Neural progenitor cell (in vitro differentiated cells): ENCODE measurements around the gene SF3B5. TPM values are rescaled to one million over a fixed set of nuclear protein-coding genes. Genes with fewer than 3 reads are reported as not detected.

Experiments
- DNase-seq: peaks from one replicate; pipeline ENCODE4 v3.0.0-alpha.2; 2016; ENCODE audit warnings: low spot score
- H2AFZ ChIP-seq: fragments of 200-600 bp; sonication (generic); replicated peaks from 2 replicates; pipeline ENCODE4 v1.6.1; 2016; ENCODE audit warnings: antibody characterized with exemption
- H3F3A ChIP-seq: fragments of 200-600 bp; sonication (generic); 2 replicates; pipeline ENCODE4 v1.6.1; 2016; ENCODE audit warnings: antibody characterized with exemption, low read depth
- H3K27ac ChIP-seq: fragments of 200-600 bp; sonication (generic); 2 replicates; pipeline ENCODE4 v1.5.1; 2016; ENCODE audit warnings: mild to moderate bottlenecking
- H3K27me3 ChIP-seq: fragments of 200-600 bp; sonication (generic); 2 replicates; pipeline ENCODE4 v1.6.1; 2016; ENCODE audit warnings: mild to moderate bottlenecking, moderate library complexity
- H3K36me3 ChIP-seq: fragments of 200-600 bp; sonication (generic); 2 replicates; pipeline ENCODE4 v1.5.1; 2016
- H3K4me1 ChIP-seq: fragments of 200-600 bp; sonication (generic); 2 replicates; pipeline ENCODE4 v1.6.1; 2016; ENCODE audit warnings: mixed run types
- H3K4me2 ChIP-seq: fragments of 200-600 bp; sonication (generic); 2 replicates; pipeline ENCODE4 v1.6.1; 2016
- H3K4me3 ChIP-seq: fragments of 200-600 bp; sonication (generic); 2 replicates; pipeline ENCODE4 v1.5.1; 2016
- H3K79me2 ChIP-seq: fragments of 200-600 bp; sonication (generic); 2 replicates; pipeline ENCODE4 v1.6.1; 2016; ENCODE audit warnings: low read depth
- H3K9ac ChIP-seq: fragments of 200-600 bp; sonication (generic); 2 replicates; pipeline ENCODE4 v1.6.1; 2016
- H3K9me3 ChIP-seq: fragments of 200-600 bp; sonication (generic); 2 replicates; pipeline ENCODE4 v1.5.1; 2016; ENCODE audit warnings: low read depth
- H4K20me1 ChIP-seq: fragments of 200-600 bp; sonication (generic); 2 replicates; pipeline ENCODE4 v1.6.1; 2016; ENCODE audit warnings: low read depth
- H3K27ac Mint-ChIP-seq: 3 replicates; pipeline ENCODE4 v1.8.0; 2021; ENCODE audit warnings: mixed read lengths
- H3K27me3 Mint-ChIP-seq: 2 replicates; pipeline ENCODE4 v1.8.0; 2022; ENCODE audit warnings: low read depth, mild to moderate bottlenecking, inconsistent platforms, moderate library complexity, mixed read lengths; ENCODE audit not compliant: insufficient read depth
- H3K36me3 Mint-ChIP-seq: 3 replicates; pipeline ENCODE4 v1.8.0; 2021; ENCODE audit warnings: mixed read lengths
- H3K4me1 Mint-ChIP-seq: 3 replicates; pipeline ENCODE4 v1.8.0; 2021; ENCODE audit warnings: mixed read lengths
- H3K4me3 Mint-ChIP-seq: 3 replicates; pipeline ENCODE4 v1.8.0; 2021; ENCODE audit warnings: mild to moderate bottlenecking, moderate library complexity, mixed read lengths
- H3K9me3 Mint-ChIP-seq: 3 replicates; pipeline ENCODE4 v1.8.0; 2020; ENCODE audit warnings: mixed read lengths
- EZH2 ChIP-seq: fragments of 200-600 bp; sonication (generic); IDR thresholded peaks from 2 replicates; pipeline ENCODE4 v1.6.1; 2017; ENCODE audit warnings: antibody characterized with exemption, mild to moderate bottlenecking, moderate library complexity
- EZH2phosphoT487 ChIP-seq: fragments of 200-600 bp; sonication (generic); IDR thresholded peaks from 2 replicates; pipeline ENCODE4 v1.6.1; 2017; ENCODE audit warnings: antibody characterized with exemption
- total RNA-seq: library from RNA; depleted of rRNA; stranded (reverse); fragments of >200 nt; gene quantifications from 2 replicates; pipeline ENCODE4 v1.2.3, GENCODE V29; 2015; ENCODE audit warnings: low replicate concordance
- TF ChIP-seq, protein P1 (sequence below): fragments of 200-600 bp; sonication (generic); IDR thresholded peaks from 2 replicates; pipeline ENCODE4 v1.5.1; 2017; ENCODE audit warnings: antibody characterized with exemption, mild to moderate bottlenecking

Gene SF3B5
- total RNA-seq, 1 donor from 2014 or later, result 99.0 TPM

DNA sequence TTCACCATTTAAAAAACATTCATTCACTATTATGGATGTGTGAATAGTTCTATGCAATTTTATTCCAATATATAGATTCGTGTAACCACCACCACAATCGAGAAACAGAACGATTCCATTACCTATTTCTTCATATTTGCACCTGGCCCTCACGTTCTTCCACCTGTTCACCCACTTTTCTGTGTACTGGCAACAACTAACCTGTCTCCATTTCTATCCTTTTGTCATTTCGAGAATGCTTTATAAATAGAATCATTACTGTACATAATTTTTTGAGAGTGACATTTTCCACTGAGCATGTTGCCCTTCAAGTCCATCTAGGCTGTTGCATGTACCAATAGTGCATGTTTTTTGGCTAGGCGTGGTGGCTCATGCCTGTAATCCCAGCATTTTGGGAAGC is 31.7 kb upstream of the SF3B5 start:
- H3K4me1 ChIP-seq, result no peaks in the 10 kb centered on the region
- Mint-ChIP-seq H3K4me3 (no peak overlapping the region), H3K27me3 (peaks cover 2% of the 10 kb centered on the region), H3K36me3 (no peaks in the 10 kb centered on the region), H3K9me3 (no peaks in the 10 kb centered on the region), H3K4me1 (no peaks in the 10 kb centered on the region), H3K27ac (no peak overlapping the region)
- H3K9me3 ChIP-seq, result no peaks in the 10 kb centered on the region
- H4K20me1 ChIP-seq, result no peaks in the 10 kb centered on the region
- H3K79me2 ChIP-seq, result no peaks in the 10 kb centered on the region
- H3K4me2 ChIP-seq, result no peak overlapping the region
- TF ChIP-seq, protein P1, sequence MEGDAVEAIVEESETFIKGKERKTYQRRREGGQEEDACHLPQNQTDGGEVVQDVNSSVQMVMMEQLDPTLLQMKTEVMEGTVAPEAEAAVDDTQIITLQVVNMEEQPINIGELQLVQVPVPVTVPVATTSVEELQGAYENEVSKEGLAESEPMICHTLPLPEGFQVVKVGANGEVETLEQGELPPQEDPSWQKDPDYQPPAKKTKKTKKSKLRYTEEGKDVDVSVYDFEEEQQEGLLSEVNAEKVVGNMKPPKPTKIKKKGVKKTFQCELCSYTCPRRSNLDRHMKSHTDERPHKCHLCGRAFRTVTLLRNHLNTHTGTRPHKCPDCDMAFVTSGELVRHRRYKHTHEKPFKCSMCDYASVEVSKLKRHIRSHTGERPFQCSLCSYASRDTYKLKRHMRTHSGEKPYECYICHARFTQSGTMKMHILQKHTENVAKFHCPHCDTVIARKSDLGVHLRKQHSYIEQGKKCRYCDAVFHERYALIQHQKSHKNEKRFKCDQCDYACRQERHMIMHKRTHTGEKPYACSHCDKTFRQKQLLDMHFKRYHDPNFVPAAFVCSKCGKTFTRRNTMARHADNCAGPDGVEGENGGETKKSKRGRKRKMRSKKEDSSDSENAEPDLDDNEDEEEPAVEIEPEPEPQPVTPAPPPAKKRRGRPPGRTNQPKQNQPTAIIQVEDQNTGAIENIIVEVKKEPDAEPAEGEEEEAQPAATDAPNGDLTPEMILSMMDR, result no peak
- TF ChIP-seq EZH2 (no peak), EZH2phosphoT487 (no peak)
- DNase-seq, result no peak
- no peak overlapping the region for H2AFZ ChIP-seq
- no peaks in the 10 kb centered on the region for H3K36me3 ChIP-seq
- no peak overlapping the region for H3K9ac ChIP-seq
- H3F3A ChIP-seq, result no peaks in the 10 kb centered on the region
- no peak overlapping the region for H3K4me3 ChIP-seq
- H3K27me3 ChIP-seq, result no peaks in the 10 kb centered on the region
- no peak overlapping the region for H3K27ac ChIP-seq

DNA sequence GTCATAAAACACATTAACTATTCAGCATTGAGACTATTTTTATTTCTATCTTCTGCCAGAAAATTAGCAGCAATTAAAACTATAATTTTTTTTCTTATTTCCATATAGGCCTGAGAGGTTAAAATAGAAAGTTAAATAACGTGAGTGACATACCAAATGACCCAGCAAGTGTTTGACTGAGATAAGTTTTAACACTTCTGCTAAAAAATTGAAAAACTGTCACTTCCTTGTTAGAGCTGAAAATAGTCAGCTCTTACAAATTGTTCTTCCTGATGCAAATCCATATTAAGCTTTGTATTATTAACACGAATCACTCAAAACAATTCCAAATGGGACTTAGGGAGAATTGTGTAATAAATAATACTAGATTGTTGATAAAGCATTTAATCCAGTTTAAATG is 28.5 kb upstream of the SF3B5 start:
- H3K9me3 ChIP-seq, result no peaks in the 10 kb centered on the region
- H3K36me3 Mint-ChIP-seq, result no peaks in the 10 kb centered on the region
- no peak overlapping the region for H2AFZ ChIP-seq
- no peaks in the 10 kb centered on the region for H3F3A ChIP-seq
- no peak overlapping the region for H3K4me3 ChIP-seq
- H3K4me1 Mint-ChIP-seq, result no peaks in the 10 kb centered on the region
- H4K20me1 ChIP-seq, result no peaks in the 10 kb centered on the region
- no peak overlapping the region for H3K4me3 Mint-ChIP-seq
- H3K9me3 Mint-ChIP-seq, result no peaks in the 10 kb centered on the region
- no peaks in the 10 kb centered on the region for H3K27me3 ChIP-seq
- TF ChIP-seq, protein P1, result no peak
- TF ChIP-seq EZH2phosphoT487, result no peak
- TF ChIP-seq EZH2, result no peak
- no peak for DNase-seq
- H3K4me2 ChIP-seq, result no peak overlapping the region
- H3K9ac ChIP-seq, result no peak overlapping the region
- no peaks in the 10 kb centered on the region for H3K79me2 ChIP-seq
- H3K27me3 Mint-ChIP-seq, result no peaks in the 10 kb centered on the region
- H3K27ac ChIP-seq, result no peak overlapping the region
- H3K4me1 ChIP-seq, result no peaks in the 10 kb centered on the region
- no peak overlapping the region for H3K27ac Mint-ChIP-seq
- no peaks in the 10 kb centered on the region for H3K36me3 ChIP-seq

DNA sequence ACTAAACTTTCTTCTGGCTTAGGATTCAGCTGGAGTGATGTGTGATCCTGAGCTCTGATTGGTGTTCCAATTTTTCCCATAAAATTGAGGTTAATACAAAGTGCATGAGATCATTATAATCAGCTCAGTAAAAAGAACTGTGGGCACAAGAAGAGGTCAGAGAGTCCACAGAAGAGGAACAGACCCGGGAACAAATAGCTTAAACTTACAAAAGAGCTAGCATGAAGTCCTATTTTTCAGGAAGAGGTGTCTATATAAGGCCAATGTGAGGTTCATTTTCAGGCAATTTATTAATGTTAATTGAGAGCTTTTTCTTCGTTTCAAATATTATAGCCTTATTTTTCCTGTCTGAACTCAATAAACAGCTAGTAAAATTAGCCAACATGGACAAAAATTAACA is 28.0 kb upstream of the SF3B5 start:
- Histone ChIP-seq H3K4me1 (no peaks in the 10 kb centered on the region), H4K20me1 (no peaks in the 10 kb centered on the region), H3K9me3 (no peaks in the 10 kb centered on the region), H3K36me3 (no peaks in the 10 kb centered on the region), H3F3A (no peaks in the 10 kb centered on the region), H3K4me3 (no peak overlapping the region), H3K9ac (no peak overlapping the region), H3K27me3 (no peaks in the 10 kb centered on the region), H2AFZ (no peak overlapping the region), H3K27ac (no peak overlapping the region), H3K4me2 (no peak overlapping the region), H3K79me2 (no peaks in the 10 kb centered on the region)
- Mint-ChIP-seq H3K9me3 (no peaks in the 10 kb centered on the region), H3K27me3 (no peaks in the 10 kb centered on the region), H3K4me3 (no peak overlapping the region), H3K4me1 (no peaks in the 10 kb centered on the region), H3K27ac (no peak overlapping the region), H3K36me3 (no peaks in the 10 kb centered on the region)
- DNase-seq, result no peak
- TF ChIP-seq, protein P1, result no peak
- no peak for TF ChIP-seq EZH2
- no peak for TF ChIP-seq EZH2phosphoT487
